Suprapubic skin (tissue), 3 donors: Measurements from ENCODE around the gene KCNJ1.

Experiments
- CTCF ChIP-seq, 2 donors: fragments of 200-600 bp in 1 of 2; fragments of 450-650 bp in 1 of 2; sonication (generic) in 1 of 2; IDR thresholded peaks; one replicate each; pipeline ENCODE4 v1.5.1; 2016 to 2019; ENCODE audit warnings: antibody characterized with exemption in 2 of 2, mild to moderate bottlenecking in 1 of 2, moderate library complexity in 1 of 2
- POLR2A ChIP-seq, 2 donors: fragments of 450-650 bp; IDR thresholded peaks; one replicate each; pipeline ENCODE4 v1.6.1; 2017; ENCODE audit warnings: antibody characterized with exemption in 2 of 2, mild to moderate bottlenecking in 2 of 2, moderate library complexity in 2 of 2

- TF ChIP-seq CTCF (IDR thresholded peaks at IDR 0.05) (no peak), POLR2A (IDR thresholded peaks at IDR 0.05) (no peak)
Measured at GRCh38 chr11:128897826-128898225, 30.7 kb upstream of the KCNJ1 start.
